Right lung (tissue), 5 donors: ENCODE results near the gene MTERF4. TPM values are rescaled to one million over a fixed set of nuclear protein-coding genes. Genes with fewer than 3 reads are reported as not detected.

Source experiments
- DNase-seq, 2 donors: peaks; one replicate each; pipeline ENCODE4 v3.0.0-alpha.2; 2013
- polyA plus RNA-seq, 5 donors: library from polyadenylated mRNA; unstranded; fragments of 120-200 nt; gene quantifications; one replicate each; pipeline versions ENCODE4 v1.2.1 to v1.2.3, GENCODE V29; 2013; ENCODE audit warnings: inconsistent platforms in 1 of 5, low replicate concordance in 1 of 5; ENCODE audit not compliant: insufficient read length in 5 of 5, insufficient read depth in 1 of 5

MTERF4 gene
- polyA plus RNA-seq, 5 donors: 75.2 to 105 (median 92.6) TPM

DNA sequence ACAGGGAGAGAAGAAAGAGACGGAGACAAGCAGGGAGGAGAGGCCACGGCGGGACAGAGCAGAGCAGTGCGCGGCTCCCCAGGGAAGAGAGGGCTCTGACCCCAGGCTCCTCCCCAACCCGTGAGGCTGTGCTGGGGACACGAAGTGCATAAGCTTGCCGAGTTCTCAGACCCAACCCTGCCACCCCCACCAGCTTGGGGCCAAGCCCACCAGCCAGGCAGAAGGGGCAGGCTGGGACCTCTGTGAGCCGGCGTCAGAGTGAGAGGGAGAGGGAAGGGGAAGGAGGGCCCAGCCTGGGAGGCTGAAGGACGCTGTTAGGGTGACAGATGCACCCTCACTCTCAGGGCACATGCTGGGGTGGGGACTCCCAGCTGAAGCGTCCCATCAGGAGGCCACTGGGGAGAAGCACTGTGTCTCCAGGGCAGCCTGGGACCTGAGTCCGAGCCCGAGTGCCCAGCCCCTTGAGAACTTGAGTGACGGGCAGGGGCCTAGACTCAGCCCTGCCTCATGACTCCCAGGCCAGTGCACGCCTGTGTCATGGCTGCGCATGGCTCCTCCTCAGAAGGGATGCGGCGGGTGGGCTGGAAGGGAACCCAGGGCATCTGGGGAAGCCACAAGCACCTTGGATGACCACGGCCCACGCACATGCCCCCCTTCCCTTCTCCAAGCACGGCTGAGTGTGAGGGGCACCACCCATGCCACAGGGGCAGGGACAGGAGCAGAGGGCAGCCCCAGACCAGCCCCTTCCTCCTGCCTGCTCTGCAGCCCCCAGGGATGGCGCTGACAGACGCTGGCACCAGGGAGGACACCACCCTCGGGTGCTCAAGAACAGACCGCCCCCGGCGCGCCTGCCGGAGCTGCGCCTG, 31.0 kb downstream of the MTERF4 start:
- DNase-seq: no peak

- DNase-seq: no peak
These were observed 31.7 kb downstream of the MTERF4 start for GRCh38 chr2:241070361-241070760.

GRCh38 chr2:241069821-241070281, 32.2 kb downstream of the MTERF4 start:
- DNase-seq: no peak

GRCh38 chr2:241068942-241069810, 32.9 kb downstream of the MTERF4 start:
- no peak for DNase-seq

GRCh38 chr2:241068136-241068941, 33.7 kb downstream of the MTERF4 start:
- no peak for DNase-seq

- DNase-seq: no peak
These were observed 34.5 kb downstream of the MTERF4 start for GRCh38 chr2:241067501-241068135.

GRCh38 chr2:241066893-241067341, 35.2 kb downstream of the MTERF4 start:
- no peak for DNase-seq

- no peak for DNase-seq
These were observed 35.8 kb downstream of the MTERF4 start for GRCh38 chr2:241066171-241066892.

GRCh38 chr2:241065355-241065803, 36.7 kb downstream of the MTERF4 start:
- DNase-seq: no peak

- no peak for DNase-seq
These were observed 37.2 kb downstream of the MTERF4 start for GRCh38 chr2:241064802-241065354.

GRCh38 chr2:241064008-241064801, 37.9 kb downstream of the MTERF4 start:
- no peak for DNase-seq

GRCh38 chr2:241063587-241063986, 38.5 kb downstream of the MTERF4 start:
- peak in 1 of 2 donors; percentile 15 for DNase-seq

GRCh38 chr2:241063093-241063551, 39.0 kb downstream of the MTERF4 start:
- no peak for DNase-seq

- no peak for DNase-seq
These were observed 39.5 kb downstream of the MTERF4 start for GRCh38 chr2:241062389-241063092.

- DNase-seq: peak; percentile 40 to 49
These were observed 40.8 kb downstream of the MTERF4 start for GRCh38 chr2:241061275-241061674.

DNA sequence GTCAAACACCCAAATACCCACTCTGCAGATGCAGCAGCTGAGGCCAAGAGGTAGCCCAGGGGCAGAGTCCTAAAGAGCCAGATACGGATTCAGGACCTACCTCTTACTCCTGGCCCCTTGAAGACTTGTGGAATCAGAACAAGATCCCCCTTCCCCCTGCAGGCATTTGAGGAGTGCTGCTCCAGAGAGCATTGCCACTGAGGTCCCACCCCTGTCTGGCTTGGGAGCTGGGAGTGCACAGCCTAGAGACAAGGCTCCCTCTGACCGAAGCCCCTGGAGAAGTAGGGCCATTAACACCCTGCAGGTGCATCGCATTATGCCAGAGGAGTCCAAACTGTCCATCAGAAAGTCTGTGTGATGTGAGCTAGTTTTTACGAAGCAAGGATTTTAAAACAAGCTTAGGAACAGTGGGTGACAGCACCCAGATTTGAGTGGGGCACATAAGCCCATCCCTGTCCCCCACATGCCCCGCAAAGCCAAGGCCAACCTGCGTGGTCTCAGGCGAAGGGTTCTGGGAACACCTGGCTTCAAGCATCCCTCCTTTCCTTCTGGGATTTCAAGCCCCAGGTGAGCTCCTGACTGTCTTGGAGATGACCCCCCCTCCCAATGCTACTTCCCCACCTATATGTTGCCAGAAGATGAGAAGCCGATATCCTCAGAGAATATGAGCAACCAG, 48.4 kb downstream of the MTERF4 start:
- DNase-seq: no peak

DNA sequence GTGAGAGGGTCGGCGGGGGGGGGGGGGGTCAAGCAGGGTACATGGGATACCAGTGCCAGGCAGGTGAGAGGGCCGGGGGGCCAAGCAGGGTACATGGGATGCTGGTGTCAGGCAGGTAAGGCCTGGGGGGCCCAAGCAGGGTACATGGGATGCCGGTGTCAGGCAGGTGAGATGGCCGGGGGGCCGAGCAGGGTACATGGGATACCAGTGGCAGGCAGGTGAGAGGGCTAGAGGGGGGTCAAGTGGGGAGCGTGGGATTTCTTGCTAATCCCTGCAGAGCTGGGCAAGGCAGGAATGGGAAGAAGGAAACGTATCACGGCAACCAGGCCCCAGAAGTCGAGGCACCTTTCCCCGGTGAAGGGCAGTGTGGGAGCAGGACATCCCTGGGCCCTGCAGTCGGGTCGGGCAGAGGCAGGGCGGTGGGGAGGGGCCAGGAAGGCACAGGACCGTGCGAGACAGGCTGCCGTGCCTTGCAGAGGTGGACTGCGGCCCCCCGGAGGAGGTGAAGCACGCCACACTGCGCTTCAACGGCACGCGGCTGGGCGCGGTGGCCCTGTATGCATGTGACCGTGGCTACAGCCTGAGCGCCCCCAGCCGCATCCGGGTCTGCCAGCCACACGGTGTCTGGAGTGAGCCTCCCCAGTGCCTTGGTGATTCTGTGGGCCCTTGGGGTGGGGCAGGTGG, 49.3 kb downstream of the MTERF4 start:
- no peak for DNase-seq
